HEK293 (cell line): ENCODE results near the gene ZFHX3.
"Not testable (repeated sequence)": the region's sequence is repeated elsewhere in the genome, so short reads cannot be mapped to it uniquely, and the experiment has no call there.

Experiments
- CTCF ChIA-PET: fragments of 350-600 bp; formaldehyde crosslinking; extraction: SDS; loops from one replicate; lab custom pipeline; 2021; ENCODE audit warnings: antibody characterized with exemption; lab: Yijun Ruan, JAX
- POLR2A ChIA-PET: fragments of 300-600 bp; formaldehyde crosslinking; extraction: SDS; loops from one replicate; lab custom pipeline; 2020; ENCODE audit warnings: antibody characterized with exemption, inconsistent platforms; lab: Yijun Ruan, JAX
- H3K27ac ChIP-seq: fragments of 200-500 bp; sonication (Bioruptor generic); 2 replicates; pipeline ENCODE4 v1.5.1; 2014; ENCODE audit warnings: low read depth, low read length, control low read depth, inconsistent platforms; ENCODE audit errors: extremely low read depth
- H3K36me3 ChIP-seq, 2 experiments: fragments of 200-500 bp in 1 of 2; sonication (Bioruptor generic) in 1 of 2; 1 replicate in 1 of 2; 2 replicates in 1 of 2; pipeline ENCODE4 v1.5.1; 2014 to 2017; ENCODE audit warnings: inconsistent platforms in 2 of 2, low read length in 2 of 2; ENCODE audit not compliant: control insufficient read depth in 2 of 2, insufficient read depth in 1 of 2
- H3K4me1 ChIP-seq: fragments of 200-500 bp; sonication (Bioruptor generic); 2 replicates; pipeline ENCODE4 v1.5.1; 2014; ENCODE audit warnings: mild to moderate bottlenecking, low read length, inconsistent platforms; ENCODE audit not compliant: control insufficient read depth, insufficient read depth
- H3K4me3 ChIP-seq: 2 replicates; pipeline ENCODE4 v1.5.1; 2011; ENCODE audit warnings: low read depth, mild to moderate bottlenecking, control low read depth, low read length, moderate library complexity
- H3K9me3 ChIP-seq: fragments of 200-500 bp; sonication (Bioruptor generic); 2 replicates; pipeline ENCODE4 v1.5.1; 2014; ENCODE audit warnings: low read depth, low read length, inconsistent platforms; ENCODE audit not compliant: control insufficient read depth, insufficient read depth
- MYNN ChIP-seq: fragments of 450-650 bp; formaldehyde crosslinking; IDR thresholded peaks from 2 replicates; pipeline ENCODE4 v1.5.1; 2016; ENCODE audit warnings: missing biosample characterization, missing genetic modification characterization, borderline replicate concordance
- OSR2 ChIP-seq: fragments of 450-650 bp; formaldehyde crosslinking; IDR thresholded peaks from 2 replicates; pipeline ENCODE4 v1.5.1; 2016; ENCODE audit warnings: missing biosample characterization, missing genetic modification characterization
- SP7 ChIP-seq: fragments of 450-650 bp; formaldehyde crosslinking; IDR thresholded peaks from 2 replicates; pipeline ENCODE4 v1.5.1; 2016; ENCODE audit warnings: missing biosample characterization, missing genetic modification characterization
- ZBTB20 ChIP-seq: fragments of 450-650 bp; formaldehyde crosslinking; IDR thresholded peaks from 2 replicates; pipeline ENCODE4 v1.5.1; 2016; ENCODE audit warnings: missing biosample characterization, missing genetic modification characterization
- ZNF133 ChIP-seq: fragments of 450-650 bp; formaldehyde crosslinking; IDR thresholded peaks from 2 replicates; pipeline ENCODE4 v1.5.1; 2016; ENCODE audit warnings: missing biosample characterization, missing genetic modification characterization
- ZNF221 ChIP-seq: fragments of 450-650 bp; formaldehyde crosslinking; IDR thresholded peaks from 2 replicates; pipeline ENCODE4 v1.5.1; 2017; ENCODE audit warnings: missing biosample characterization, missing genetic modification characterization, borderline replicate concordance
- ZNF223 ChIP-seq: fragments of 450-650 bp; formaldehyde crosslinking; IDR thresholded peaks from 2 replicates; pipeline ENCODE4 v1.5.1; 2016; ENCODE audit warnings: missing biosample characterization, missing genetic modification characterization
- ZNF341 ChIP-seq: fragments of 450-650 bp; formaldehyde crosslinking; IDR thresholded peaks from 2 replicates; pipeline ENCODE4; 2016; ENCODE audit warnings: low read depth, missing biosample characterization, missing genetic modification characterization
- ZNF350 ChIP-seq: fragments of 450-650 bp; formaldehyde crosslinking; IDR thresholded peaks from 2 replicates; pipeline ENCODE4 v1.5.0; 2017; ENCODE audit warnings: missing biosample characterization, mild to moderate bottlenecking, missing genetic modification characterization
- ZNF560 ChIP-seq: fragments of 450-650 bp; formaldehyde crosslinking; IDR thresholded peaks from 2 replicates; pipeline ENCODE4 v1.5.1; 2017; ENCODE audit warnings: missing biosample characterization, missing genetic modification characterization, borderline replicate concordance
- ZNF664 ChIP-seq: fragments of 450-650 bp; formaldehyde crosslinking; IDR thresholded peaks from 2 replicates; pipeline ENCODE4 v1.5.1; 2016; ENCODE audit warnings: missing biosample characterization, missing genetic modification characterization
- ZNF670 ChIP-seq: fragments of 450-650 bp; formaldehyde crosslinking; IDR thresholded peaks from 2 replicates; pipeline ENCODE4 v1.5.1; 2016; ENCODE audit warnings: missing biosample characterization, missing genetic modification characterization, low read depth
- ZNF776 ChIP-seq: fragments of 450-650 bp; formaldehyde crosslinking; IDR thresholded peaks from 2 replicates; pipeline ENCODE4 v1.5.0; 2017; ENCODE audit warnings: missing biosample characterization, missing genetic modification characterization, borderline replicate concordance
- ZNF843 ChIP-seq: fragments of 450-650 bp; formaldehyde crosslinking; IDR thresholded peaks from 2 replicates; pipeline ENCODE4 v1.5.1; 2016; ENCODE audit warnings: missing biosample characterization, missing genetic modification characterization
- ZSCAN16 ChIP-seq: fragments of 450-650 bp; formaldehyde crosslinking; IDR thresholded peaks from 2 replicates; pipeline ENCODE4 v1.5.1; 2016; ENCODE audit warnings: missing biosample characterization, missing genetic modification characterization
- ZSCAN30 ChIP-seq: fragments of 450-650 bp; IDR thresholded peaks from 2 replicates; pipeline ENCODE4 v1.5.1; 2018; ENCODE audit warnings: missing biosample characterization, mild to moderate bottlenecking, missing genetic modification characterization, moderate library complexity
- TF ChIP-seq, protein P1 (sequence below): fragments of 450-650 bp; formaldehyde crosslinking; IDR thresholded peaks from 2 replicates; pipeline ENCODE4 v1.5.1; 2017; ENCODE audit warnings: missing biosample characterization, missing genetic modification characterization
- TF ChIP-seq, protein P2 (sequence below): fragments of 450-650 bp; formaldehyde crosslinking; conservative IDR thresholded peaks from 2 replicates; pipeline ENCODE4 v1.5.1; 2016; ENCODE audit warnings: low read depth, missing biosample characterization, missing genetic modification characterization

ZFHX3 gene

DNA sequence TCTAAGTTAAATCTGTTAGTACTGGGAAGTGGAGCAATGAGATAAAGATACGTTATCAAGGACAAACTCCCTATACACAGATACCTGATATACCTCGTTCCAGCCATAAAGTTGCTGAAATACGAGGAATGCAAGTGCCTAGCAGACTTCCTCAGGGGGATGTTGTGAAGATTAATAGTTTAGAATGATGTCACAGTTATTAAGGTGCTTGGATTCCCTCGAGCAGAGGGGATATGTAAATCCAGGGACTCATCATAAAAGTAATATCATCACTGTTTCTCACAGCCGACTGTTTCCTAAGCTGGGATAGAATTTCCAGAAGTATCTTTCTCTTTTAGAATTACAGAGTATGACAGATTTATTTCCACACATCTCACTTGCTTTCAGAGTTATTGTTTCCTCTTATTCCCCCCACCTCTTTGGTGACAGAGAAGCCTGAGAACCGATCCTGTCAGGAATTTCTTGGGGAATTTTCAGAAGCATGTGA is 28.4 kb upstream of the ZFHX3 start (continued):
- TF ChIP-seq ZNF341 (tag by site-specific recombination) = no peak
- no peak for TF ChIP-seq ZNF776 (tag by site-specific recombination)
- no peak for TF ChIP-seq ZNF664 (tag by site-specific recombination)
- no peak for TF ChIP-seq ZNF221 (tag by site-specific recombination)
- TF ChIP-seq MYNN (tag by site-specific recombination) = no peak
- no peak for TF ChIP-seq ZNF223 (tag by site-specific recombination)
- TF ChIP-seq, protein P1, sequence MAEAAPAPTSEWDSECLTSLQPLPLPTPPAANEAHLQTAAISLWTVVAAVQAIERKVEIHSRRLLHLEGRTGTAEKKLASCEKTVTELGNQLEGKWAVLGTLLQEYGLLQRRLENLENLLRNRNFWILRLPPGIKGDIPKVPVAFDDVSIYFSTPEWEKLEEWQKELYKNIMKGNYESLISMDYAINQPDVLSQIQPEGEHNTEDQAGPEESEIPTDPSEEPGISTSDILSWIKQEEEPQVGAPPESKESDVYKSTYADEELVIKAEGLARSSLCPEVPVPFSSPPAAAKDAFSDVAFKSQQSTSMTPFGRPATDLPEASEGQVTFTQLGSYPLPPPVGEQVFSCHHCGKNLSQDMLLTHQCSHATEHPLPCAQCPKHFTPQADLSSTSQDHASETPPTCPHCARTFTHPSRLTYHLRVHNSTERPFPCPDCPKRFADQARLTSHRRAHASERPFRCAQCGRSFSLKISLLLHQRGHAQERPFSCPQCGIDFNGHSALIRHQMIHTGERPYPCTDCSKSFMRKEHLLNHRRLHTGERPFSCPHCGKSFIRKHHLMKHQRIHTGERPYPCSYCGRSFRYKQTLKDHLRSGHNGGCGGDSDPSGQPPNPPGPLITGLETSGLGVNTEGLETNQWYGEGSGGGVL (tag by site-specific recombination) = no peak
- no peak for TF ChIP-seq ZNF670 (tag by site-specific recombination)
- TF ChIP-seq, protein P2, sequence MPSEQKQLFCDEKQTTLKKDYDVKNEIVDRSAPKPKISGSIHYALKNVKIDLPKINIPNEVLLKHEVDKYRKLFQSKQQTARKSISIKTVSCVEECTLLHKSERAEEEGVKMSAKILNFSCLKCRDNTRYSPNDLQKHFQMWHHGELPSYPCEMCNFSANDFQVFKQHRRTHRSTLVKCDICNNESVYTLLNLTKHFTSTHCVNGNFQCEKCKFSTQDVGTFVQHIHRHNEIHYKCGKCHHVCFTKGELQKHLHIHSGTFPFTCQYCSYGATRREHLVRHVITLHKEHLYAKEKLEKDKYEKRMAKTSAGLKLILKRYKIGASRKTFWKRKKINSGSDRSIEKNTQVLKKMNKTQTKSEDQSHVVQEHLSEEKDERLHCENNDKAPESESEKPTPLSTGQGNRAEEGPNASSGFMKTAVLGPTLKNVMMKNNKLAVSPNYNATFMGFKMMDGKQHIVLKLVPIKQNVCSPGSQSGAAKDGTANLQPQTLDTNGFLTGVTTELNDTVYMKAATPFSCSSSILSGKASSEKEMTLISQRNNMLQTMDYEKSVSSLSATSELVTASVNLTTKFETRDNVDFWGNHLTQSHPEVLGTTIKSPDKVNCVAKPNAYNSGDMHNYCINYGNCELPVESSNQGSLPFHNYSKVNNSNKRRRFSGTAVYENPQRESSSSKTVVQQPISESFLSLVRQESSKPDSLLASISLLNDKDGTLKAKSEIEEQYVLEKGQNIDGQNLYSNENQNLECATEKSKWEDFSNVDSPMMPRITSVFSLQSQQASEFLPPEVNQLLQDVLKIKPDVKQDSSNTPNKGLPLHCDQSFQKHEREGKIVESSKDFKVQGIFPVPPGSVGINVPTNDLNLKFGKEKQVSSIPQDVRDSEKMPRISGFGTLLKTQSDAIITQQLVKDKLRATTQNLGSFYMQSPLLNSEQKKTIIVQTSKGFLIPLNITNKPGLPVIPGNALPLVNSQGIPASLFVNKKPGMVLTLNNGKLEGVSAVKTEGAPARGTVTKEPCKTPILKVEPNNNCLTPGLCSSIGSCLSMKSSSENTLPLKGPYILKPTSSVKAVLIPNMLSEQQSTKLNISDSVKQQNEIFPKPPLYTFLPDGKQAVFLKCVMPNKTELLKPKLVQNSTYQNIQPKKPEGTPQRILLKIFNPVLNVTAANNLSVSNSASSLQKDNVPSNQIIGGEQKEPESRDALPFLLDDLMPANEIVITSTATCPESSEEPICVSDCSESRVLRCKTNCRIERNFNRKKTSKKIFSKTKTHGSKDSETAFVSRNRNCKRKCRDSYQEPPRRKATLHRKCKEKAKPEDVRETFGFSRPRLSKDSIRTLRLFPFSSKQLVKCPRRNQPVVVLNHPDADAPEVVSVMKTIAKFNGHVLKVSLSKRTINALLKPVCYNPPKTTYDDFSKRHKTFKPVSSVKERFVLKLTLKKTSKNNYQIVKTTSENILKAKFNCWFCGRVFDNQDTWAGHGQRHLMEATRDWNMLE (tag by site-specific recombination) = 0 out of 2 replicates have a peak, but pooled peaks have one; percentile 20
- peak; percentile 26; the same call in 1 of the 2 replicates for TF ChIP-seq OSR2 (tag by site-specific recombination)
- TF ChIP-seq ZNF133 (tag by site-specific recombination) = no peak
- TF ChIP-seq SP7 (tag by site-specific recombination) = peak; percentile 53
- TF ChIP-seq ZNF560 (tag by site-specific recombination) = no peak
- TF ChIP-seq ZNF843 (tag by site-specific recombination) = peak; percentile 64; the same call in 1 of the 2 replicates
- peak; percentile 98 for TF ChIP-seq ZNF350
- 0 out of 2 replicates have a peak, but pooled peaks have one; percentile 0 for TF ChIP-seq ZSCAN30 (tag by site-specific recombination)

DNA sequence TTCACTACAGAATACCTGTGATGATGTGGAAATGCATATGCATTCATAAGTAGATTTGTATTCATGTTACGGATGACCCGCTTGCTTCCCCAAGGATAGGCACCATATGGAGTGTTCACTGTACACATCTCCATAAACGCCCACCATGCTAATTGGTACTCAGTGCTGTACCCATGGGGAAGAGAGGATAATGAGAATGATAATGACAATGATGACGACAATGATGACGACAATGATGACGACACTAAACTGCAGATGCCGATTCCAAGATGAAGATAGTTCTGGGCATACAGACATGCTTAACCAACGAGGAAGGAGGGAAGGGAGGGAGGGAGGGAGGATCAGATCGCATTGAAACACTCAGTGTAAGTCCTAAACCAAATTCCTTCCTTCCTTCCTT is 26.5 kb upstream of the ZFHX3 start:
- Histone ChIP-seq H3K4me3 (no peak overlapping the region), H3K27ac (no peak overlapping the region), H3K36me3 (no peaks in the 10 kb centered on the region), H3K9me3 (no peaks in the 10 kb centered on the region)
- POLR2A ChIA-PET = no interaction called here
- CTCF ChIA-PET = interaction anchor here (0.7 kb wide), 1 partner anchor 257 kb away, joined by 4 read pairs; no protein-coding TSS in a partner anchor
- TF ChIP-seq ZSCAN16 (0 out of 2 replicates have a peak, but pooled peaks have one; percentile 10), ZBTB20 (tag by site-specific recombination) (no peak)
- TF ChIP-seq, all 188 proteins: peak for 1
- H3K4me1 ChIP-seq = peaks cover 26% of the 10 kb centered on the region

DNA sequence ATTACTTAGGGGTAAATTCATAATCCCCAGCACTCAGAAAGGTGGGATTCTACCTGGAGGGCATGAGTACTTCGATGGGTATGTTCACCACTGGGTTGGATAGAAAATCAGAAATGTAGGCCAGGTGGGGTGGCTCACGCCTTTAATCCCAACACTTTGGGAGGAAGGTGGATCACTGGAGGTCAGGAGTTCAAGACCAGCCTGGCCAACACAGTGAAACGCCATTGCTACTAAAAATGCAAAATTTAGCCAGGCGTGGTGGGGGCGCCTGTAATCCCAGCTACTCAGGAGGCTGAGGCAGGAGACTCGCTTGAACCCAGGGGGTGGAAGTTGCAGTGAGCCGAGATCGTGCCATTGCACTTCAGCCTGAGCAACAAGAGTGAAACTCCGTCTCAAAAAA is 24.1 kb upstream of the ZFHX3 start:
- H3K27ac ChIP-seq, CTCF ChIA-PET, H3K9me3 ChIP-seq, H3K4me3 ChIP-seq, H3K36me3 ChIP-seq: not testable (repeated sequence)
- POLR2A ChIA-PET = interaction anchor here (3.2 kb wide), 1 partner anchor 17 kb away, joined by 12 read pairs; no protein-coding TSS in a partner anchor
- H3K4me1 ChIP-seq = peaks cover 35% of the 10 kb centered on the region
